SU-DHL-6 (cell line): ENCODE measurements around the gene HHAT.

Experiments
- CTCF ChIP-seq: fragments of 200-600 bp; sonication (generic); IDR thresholded peaks from one replicate; pipeline ENCODE4 v1.5.1; 2017; ENCODE audit warnings: antibody characterized with exemption, mild to moderate bottlenecking, low read length, moderate library complexity; ENCODE audit not compliant: insufficient read depth, poor library complexity, severe bottlenecking
- EZH2phosphoT487 ChIP-seq: fragments of 200-600 bp; sonication (generic), shearing (Covaris generic); conservative IDR thresholded peaks from 2 replicates; pipeline ENCODE4 v1.6.1; 2018; ENCODE audit warnings: mild to moderate bottlenecking, antibody characterized with exemption, low read length, moderate library complexity, mixed read lengths

- TF ChIP-seq CTCF (no peak), EZH2phosphoT487 (no peak)
These were observed 32.3 kb downstream of the HHAT start for GRCh38 chr1:210360852-210361477.
